ENCODE data around the gene SACM1L.
"Not testable (repeated sequence)": the region's sequence is repeated elsewhere in the genome, so short reads cannot be mapped to it uniquely, and the experiment has no call there.

Gene SACM1L

GRCh38 chr3:45677033-45677446, 12.2 kb upstream of the SACM1L start:
- CTCF ChIA-PET: interaction anchor here (1.0 to 1.2 kb wide), 2 partner anchors 11 to 17 kb away, joined by 4 to 7 read pairs; no protein-coding TSS in a partner anchor
- H3K4me3 Mint-ChIP-seq: peak overlapping the region; percentile 55
- peak overlapping the region; percentile 96 for H3K27ac Mint-ChIP-seq
- H3K4me1 Mint-ChIP-seq: peaks cover 44% of the 10 kb centered on the region
- H3K9me3 Mint-ChIP-seq: no peaks in the 10 kb centered on the region
- peak; percentile 78 for DNase-seq
- H3K36me3 Mint-ChIP-seq: peaks cover 71% of the 10 kb centered on the region
- H3K27me3 Mint-ChIP-seq: no peaks in the 10 kb centered on the region

GRCh38 chr3:45677841-45678240, 11.4 kb upstream of the SACM1L start:
- Mint-ChIP-seq H3K27ac (peak overlapping the region; percentile 96), H3K9me3 (no peaks in the 10 kb centered on the region), H3K4me1 (peaks cover 44% of the 10 kb centered on the region), H3K4me3 (no peak overlapping the region), H3K36me3 (peaks cover 65% of the 10 kb centered on the region), H3K27me3 (no peaks in the 10 kb centered on the region)
- CTCF ChIA-PET: interaction anchor here (1.2 to 2.1 kb wide), 3 partner anchors 12 to 18 kb away, joined by 4 to 5 read pairs (median 5); no protein-coding TSS in a partner anchor
- DNase-seq: no peak

- Mint-ChIP-seq H3K27me3 (no peaks in the 10 kb centered on the region), H3K4me1 (peaks cover 47% of the 10 kb centered on the region), H3K36me3 (peaks cover 52% of the 10 kb centered on the region), H3K27ac (peak overlapping the region; percentile 25), H3K4me3 (no peak overlapping the region), H3K9me3 (no peaks in the 10 kb centered on the region)
- CTCF ChIA-PET: no interaction called here
- no peak for DNase-seq
These were observed 9.4 kb upstream of the SACM1L start for GRCh38 chr3:45679805-45680204.

GRCh38 chr3:45681221-45681620, 8.0 kb upstream of the SACM1L start:
- DNase-seq: no peak
- Mint-ChIP-seq H3K9me3 (no peaks in the 10 kb centered on the region), H3K27ac (no peak overlapping the region), H3K36me3 (peaks cover 46% of the 10 kb centered on the region), H3K27me3 (no peaks in the 10 kb centered on the region), H3K4me3 (no peak overlapping the region), H3K4me1 (peaks cover 36% of the 10 kb centered on the region)
- CTCF ChIA-PET: no interaction called here

GRCh38 chr3:45681846-45682245, 7.3 kb upstream of the SACM1L start:
- Mint-ChIP-seq H3K4me3 (no peak overlapping the region), H3K4me1 (peaks cover 30% of the 10 kb centered on the region), H3K27me3 (no peaks in the 10 kb centered on the region), H3K36me3 (peaks cover 41% of the 10 kb centered on the region), H3K27ac (no peak overlapping the region), H3K9me3 (no peaks in the 10 kb centered on the region)
- CTCF ChIA-PET: no interaction called here
- DNase-seq: no peak

- CTCF ChIA-PET: no interaction called here
- Mint-ChIP-seq H3K27me3 (no peaks in the 10 kb centered on the region), H3K9me3 (no peaks in the 10 kb centered on the region), H3K27ac (no peak overlapping the region), H3K4me1 (peaks cover 28% of the 10 kb centered on the region), H3K36me3 (peaks cover 37% of the 10 kb centered on the region), H3K4me3 (no peak overlapping the region)
- no peak for DNase-seq
These were observed 6.9 kb upstream of the SACM1L start for GRCh38 chr3:45682311-45682710.

- DNase-seq: no peak
- Mint-ChIP-seq H3K9me3 (no peaks in the 10 kb centered on the region), H3K4me3 (no peak overlapping the region), H3K4me1 (peaks cover 25% of the 10 kb centered on the region), H3K27ac (no peak overlapping the region), H3K27me3 (no peaks in the 10 kb centered on the region), H3K36me3 (peaks cover 32% of the 10 kb centered on the region)
- CTCF ChIA-PET: no interaction called here
These were observed 6.4 kb upstream of the SACM1L start for GRCh38 chr3:45682786-45683185.

GRCh38 chr3:45683417-45684326, 5.5 kb upstream of the SACM1L start:
- CTCF ChIA-PET: interaction anchor here (1.2 to 2.0 kb wide), 2 partner anchors 17 to 23 kb away, joined by 5 to 7 read pairs; no protein-coding TSS in a partner anchor
- Mint-ChIP-seq H3K9me3 (no peaks in the 10 kb centered on the region), H3K4me1 (peaks cover 28% of the 10 kb centered on the region), H3K27me3 (no peaks in the 10 kb centered on the region), H3K4me3 (no peak overlapping the region), H3K36me3 (peaks cover 27% of the 10 kb centered on the region), H3K27ac (no peak overlapping the region)
- DNase-seq: no peak

- Mint-ChIP-seq H3K27me3 (peaks cover 6% of the 10 kb centered on the region), H3K9me3 (peaks cover 2% of the 10 kb centered on the region), H3K27ac (no peak overlapping the region), H3K4me1 (peaks cover 29% of the 10 kb centered on the region), H3K36me3 (peaks cover 22% of the 10 kb centered on the region), H3K4me3 (no peak overlapping the region)
- no peak for DNase-seq
- CTCF ChIA-PET: interaction anchor here (1.2 to 2.0 kb wide), 2 partner anchors 18 to 24 kb away, joined by 5 to 7 read pairs; no protein-coding TSS in a partner anchor
These were observed 4.8 kb upstream of the SACM1L start for GRCh38 chr3:45684327-45684892.

GRCh38 chr3:45685722-45686121, 3.5 kb upstream of the SACM1L start:
- Mint-ChIP-seq H3K36me3 (peaks cover 17% of the 10 kb centered on the region), H3K4me1 (peaks cover 24% of the 10 kb centered on the region)
- H3K9me3 Mint-ChIP-seq, DNase-seq, H3K27ac Mint-ChIP-seq, H3K4me3 Mint-ChIP-seq, H3K27me3 Mint-ChIP-seq: not testable (repeated sequence)
- CTCF ChIA-PET: interaction anchor here (2.0 kb wide), 1 partner anchor 25 kb away, joined by 7 read pairs; no protein-coding TSS in a partner anchor

- H3K27ac Mint-ChIP-seq: no peak overlapping the region
- CTCF ChIA-PET: interaction anchor here (2.1 kb wide), 1 partner anchor 27 kb away, joined by 9 read pairs; no protein-coding TSS in a partner anchor
- no peak for DNase-seq
- H3K4me3 Mint-ChIP-seq: peak overlapping the region; percentile 27
- peaks cover 34% of the 10 kb centered on the region for H3K4me1 Mint-ChIP-seq
- peaks cover 2% of the 10 kb centered on the region for H3K9me3 Mint-ChIP-seq
- H3K36me3 Mint-ChIP-seq: peaks cover 23% of the 10 kb centered on the region
- H3K27me3 Mint-ChIP-seq: peaks cover 6% of the 10 kb centered on the region
These were observed 2.3 kb upstream of the SACM1L start for GRCh38 chr3:45686850-45687249.

- Mint-ChIP-seq H3K27me3 (peaks cover 6% of the 10 kb centered on the region), H3K9me3 (peaks cover 2% of the 10 kb centered on the region), H3K36me3 (peaks cover 29% of the 10 kb centered on the region), H3K4me1 (peaks cover 41% of the 10 kb centered on the region), H3K4me3 (peak overlapping the region; percentile 56), H3K27ac (peak overlapping the region; percentile 58)
- DNase-seq: no peak
- CTCF ChIA-PET: interaction anchor here (2.1 kb wide), 1 partner anchor 28 kb away, joined by 9 read pairs; no protein-coding TSS in a partner anchor
These were observed 1.4 kb upstream of the SACM1L start for GRCh38 chr3:45687828-45688193.

- CTCF ChIA-PET: interaction anchor here (0.8 to 2.1 kb wide), 2 partner anchors 28 to 40 kb away, joined by 3 to 9 read pairs; no protein-coding TSS in a partner anchor
- Mint-ChIP-seq H3K4me1 (peaks cover 47% of the 10 kb centered on the region), H3K36me3 (peaks cover 29% of the 10 kb centered on the region), H3K27me3 (peaks cover 6% of the 10 kb centered on the region), H3K4me3 (peak overlapping the region; percentile 85), H3K27ac (peak overlapping the region; percentile 94), H3K9me3 (peaks cover 2% of the 10 kb centered on the region)
- DNase-seq: peak; percentile 40
These were observed 858 bp upstream of the SACM1L start for GRCh38 chr3:45688194-45688881.

GRCh38 chr3:45689787-45690145, 570 bp downstream of the SACM1L start:
- peak overlapping the region; percentile 85 for H3K4me3 Mint-ChIP-seq
- CTCF ChIA-PET: interaction anchor here (1.2 to 2.5 kb wide), 6 partner anchors 11 to 179 kb away, joined by 3 to 15 read pairs (median 6); no protein-coding TSS in a partner anchor
- peaks cover 56% of the 10 kb centered on the region for H3K4me1 Mint-ChIP-seq
- H3K27me3 Mint-ChIP-seq: peaks cover 6% of the 10 kb centered on the region
- no peak for DNase-seq
- peaks cover 2% of the 10 kb centered on the region for H3K9me3 Mint-ChIP-seq
- H3K27ac Mint-ChIP-seq: peak overlapping the region; percentile 94
- H3K36me3 Mint-ChIP-seq: peaks cover 36% of the 10 kb centered on the region

All from activated naive CD4-positive, alpha-beta T cell treated with anti-CD3 and anti-CD28 coated beads, Interleukin-2, amount 10 ng/mL, durations not matched to agents 7 days and 5 days (primary cell).